ENCODE measurements around the gene TIGD4. TPM values are rescaled to one million over a fixed set of nuclear protein-coding genes. Genes with fewer than 3 reads are reported as not detected.

The TIGD4 gene
- total RNA-seq, 1 donor from 2014 or later: 0.83 TPM

DNA sequence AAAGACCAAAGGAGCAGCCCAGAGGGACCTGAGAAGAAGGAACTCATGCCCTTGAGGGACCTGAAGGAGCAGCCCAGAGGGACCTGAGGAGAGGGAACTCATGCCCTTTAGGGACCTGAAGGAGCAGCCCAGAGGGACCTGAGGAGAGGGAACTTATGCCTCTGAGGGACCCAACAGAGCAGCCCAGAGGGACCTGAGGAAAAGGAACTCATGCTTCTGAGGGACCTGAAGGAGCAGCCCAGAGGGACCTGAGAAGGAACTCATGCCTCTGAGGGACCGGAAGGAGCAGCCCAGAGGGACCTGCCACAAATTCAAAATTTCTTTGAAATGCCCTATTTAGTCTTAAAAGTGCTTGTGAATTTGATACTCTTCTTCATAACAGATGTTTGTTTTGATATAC is 51.2 kb downstream of the TIGD4 start:
- H3K4me1 Mint-ChIP-seq (ENCODE audit: low read depth, unreplicated experiment): no peaks in the 10 kb centered on the region
- TF ChIP-seq, protein P1, sequence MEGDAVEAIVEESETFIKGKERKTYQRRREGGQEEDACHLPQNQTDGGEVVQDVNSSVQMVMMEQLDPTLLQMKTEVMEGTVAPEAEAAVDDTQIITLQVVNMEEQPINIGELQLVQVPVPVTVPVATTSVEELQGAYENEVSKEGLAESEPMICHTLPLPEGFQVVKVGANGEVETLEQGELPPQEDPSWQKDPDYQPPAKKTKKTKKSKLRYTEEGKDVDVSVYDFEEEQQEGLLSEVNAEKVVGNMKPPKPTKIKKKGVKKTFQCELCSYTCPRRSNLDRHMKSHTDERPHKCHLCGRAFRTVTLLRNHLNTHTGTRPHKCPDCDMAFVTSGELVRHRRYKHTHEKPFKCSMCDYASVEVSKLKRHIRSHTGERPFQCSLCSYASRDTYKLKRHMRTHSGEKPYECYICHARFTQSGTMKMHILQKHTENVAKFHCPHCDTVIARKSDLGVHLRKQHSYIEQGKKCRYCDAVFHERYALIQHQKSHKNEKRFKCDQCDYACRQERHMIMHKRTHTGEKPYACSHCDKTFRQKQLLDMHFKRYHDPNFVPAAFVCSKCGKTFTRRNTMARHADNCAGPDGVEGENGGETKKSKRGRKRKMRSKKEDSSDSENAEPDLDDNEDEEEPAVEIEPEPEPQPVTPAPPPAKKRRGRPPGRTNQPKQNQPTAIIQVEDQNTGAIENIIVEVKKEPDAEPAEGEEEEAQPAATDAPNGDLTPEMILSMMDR (IDR thresholded peaks at IDR 0.05; ENCODE audit: partially characterized antibody, unreplicated experiment): no peak
- H3K4me3 Mint-ChIP-seq (ENCODE audit: unreplicated experiment): no peak overlapping the region
- H3K9me3 Mint-ChIP-seq (ENCODE audit: unreplicated experiment): peaks cover 3% of the 10 kb centered on the region
- no peaks in the 10 kb centered on the region for H3K27me3 Mint-ChIP-seq (ENCODE audit: unreplicated experiment)
- no peaks in the 10 kb centered on the region for H3K36me3 Mint-ChIP-seq (ENCODE audit: unreplicated experiment)
- no peak for DNase-seq
- no peak overlapping the region for H3K27ac Mint-ChIP-seq (ENCODE audit: unreplicated experiment)

DNA sequence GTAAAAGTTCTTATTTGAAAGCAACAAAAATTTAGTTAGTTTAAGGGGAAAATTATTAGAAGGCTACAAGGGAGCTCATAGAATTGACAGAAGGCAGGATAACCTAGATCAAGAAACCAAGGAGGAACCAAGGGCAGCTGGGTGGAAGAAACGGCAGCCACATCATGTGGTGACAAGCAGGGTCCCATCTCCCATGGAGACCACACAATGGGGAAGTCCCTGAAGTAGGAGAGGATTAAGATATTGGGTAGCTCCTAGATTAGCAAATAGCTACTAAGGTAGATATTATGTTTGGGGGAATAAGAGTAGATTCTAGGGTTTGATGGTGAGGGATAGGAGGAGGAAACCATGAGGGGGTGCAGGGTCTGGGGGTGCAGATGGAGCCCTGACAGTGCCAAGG is 51.7 kb downstream of the TIGD4 start:
- H3K27ac Mint-ChIP-seq (ENCODE audit: unreplicated experiment): no peak overlapping the region
- TF ChIP-seq, protein P1 (IDR thresholded peaks at IDR 0.05; ENCODE audit: partially characterized antibody, unreplicated experiment): no peak
- H3K27me3 Mint-ChIP-seq (ENCODE audit: unreplicated experiment): no peaks in the 10 kb centered on the region
- no peaks in the 10 kb centered on the region for H3K4me1 Mint-ChIP-seq (ENCODE audit: low read depth, unreplicated experiment)
- no peak overlapping the region for H3K4me3 Mint-ChIP-seq (ENCODE audit: unreplicated experiment)
- H3K36me3 Mint-ChIP-seq (ENCODE audit: unreplicated experiment): no peaks in the 10 kb centered on the region
- no peak for DNase-seq
- peaks cover 5% of the 10 kb centered on the region for H3K9me3 Mint-ChIP-seq (ENCODE audit: unreplicated experiment)

DNA sequence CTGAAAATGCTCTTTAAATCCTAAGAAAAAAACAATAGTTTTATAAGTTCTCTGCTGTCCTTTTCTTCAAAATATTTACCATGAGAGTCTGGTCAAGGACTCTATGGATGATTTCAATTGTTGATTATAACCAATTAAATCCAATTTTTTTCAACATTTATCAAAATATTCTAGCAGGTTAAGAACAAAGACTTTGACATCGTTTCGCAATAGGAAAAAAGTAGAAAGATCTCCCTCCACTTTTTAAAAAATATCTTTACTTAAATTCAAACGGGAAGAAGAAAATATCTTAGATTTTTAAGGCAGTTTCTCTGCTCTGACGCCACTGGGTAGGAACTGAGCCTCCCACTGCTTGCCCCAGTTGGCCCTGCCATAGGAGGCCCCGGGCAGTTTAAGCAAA is 55.0 kb downstream of the TIGD4 start:
- no peaks in the 10 kb centered on the region for H3K36me3 Mint-ChIP-seq (ENCODE audit: unreplicated experiment)
- TF ChIP-seq, protein P1 (IDR thresholded peaks at IDR 0.05; ENCODE audit: partially characterized antibody, unreplicated experiment): no peak
- H3K27ac Mint-ChIP-seq (ENCODE audit: unreplicated experiment): no peak overlapping the region
- H3K27me3 Mint-ChIP-seq (ENCODE audit: unreplicated experiment): no peaks in the 10 kb centered on the region
- H3K4me1 Mint-ChIP-seq (ENCODE audit: low read depth, unreplicated experiment): no peaks in the 10 kb centered on the region
- H3K4me3 Mint-ChIP-seq (ENCODE audit: unreplicated experiment): no peak overlapping the region
- DNase-seq: no peak
- peaks cover 5% of the 10 kb centered on the region for H3K9me3 Mint-ChIP-seq (ENCODE audit: unreplicated experiment)

DNA sequence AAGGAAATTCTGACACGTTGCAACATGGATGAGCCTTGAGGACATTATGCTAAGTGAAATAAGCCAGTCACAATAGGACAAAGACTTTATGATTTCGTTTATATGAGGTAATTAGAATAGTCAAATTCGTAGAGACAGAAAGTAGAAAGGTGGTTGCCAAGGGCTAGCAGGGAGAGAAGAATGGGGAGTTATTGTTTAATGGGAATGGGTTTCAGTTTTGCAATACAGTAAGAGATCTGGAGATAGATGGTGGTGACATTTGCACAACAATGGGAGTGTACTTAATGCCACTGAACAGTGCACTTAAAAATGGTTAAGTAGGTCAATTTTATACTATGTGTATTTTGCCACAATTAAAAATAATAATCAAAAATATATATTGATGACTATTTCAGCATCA is 56.3 kb downstream of the TIGD4 start:
- Mint-ChIP-seq H3K4me3 (ENCODE audit: unreplicated experiment) (no peak overlapping the region), H3K9me3 (ENCODE audit: unreplicated experiment) (peaks cover 5% of the 10 kb centered on the region), H3K27me3 (ENCODE audit: unreplicated experiment) (no peaks in the 10 kb centered on the region), H3K4me1 (ENCODE audit: low read depth, unreplicated experiment) (no peaks in the 10 kb centered on the region), H3K36me3 (ENCODE audit: unreplicated experiment) (no peaks in the 10 kb centered on the region), H3K27ac (ENCODE audit: unreplicated experiment) (no peak overlapping the region)
- TF ChIP-seq, protein P1 (IDR thresholded peaks at IDR 0.05; ENCODE audit: partially characterized antibody, unreplicated experiment): no peak
- DNase-seq: no peak

DNA sequence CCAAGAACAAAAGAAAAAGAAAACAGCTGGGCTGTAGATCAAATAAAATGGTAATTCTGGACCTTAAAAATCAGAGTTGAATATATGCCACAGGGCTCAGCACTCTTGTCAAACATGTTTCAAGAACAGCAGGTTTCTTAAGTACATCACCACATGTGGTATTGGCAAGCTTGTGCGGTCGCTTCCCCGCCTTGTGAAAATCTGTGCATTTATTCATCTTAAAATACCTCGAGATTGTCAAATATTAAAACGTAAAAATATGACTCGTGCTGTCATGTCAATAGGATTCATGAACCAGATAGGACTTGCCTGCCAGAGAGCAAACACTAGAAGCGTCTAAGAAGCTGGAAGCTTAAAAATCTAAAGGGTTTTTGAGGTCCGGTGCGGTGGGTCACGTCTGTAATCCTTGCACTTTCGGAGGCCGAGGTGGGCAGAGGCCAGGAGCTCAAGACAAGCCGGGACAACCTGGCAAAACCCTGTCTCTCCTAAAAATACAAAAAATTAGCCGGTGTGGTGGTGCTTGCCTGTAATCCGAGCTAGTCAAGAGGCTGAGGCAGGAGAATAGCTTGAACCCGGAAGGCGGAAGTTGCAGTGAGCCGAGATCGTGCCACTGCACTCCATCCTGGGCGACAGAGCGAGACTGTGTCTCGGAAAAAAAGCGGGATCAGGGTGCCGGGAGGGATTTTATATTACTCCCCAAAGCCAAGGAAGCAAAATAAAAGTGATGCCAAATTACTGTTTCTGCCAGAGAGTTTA is 59.6 kb downstream of the TIGD4 start:
- Mint-ChIP-seq H3K36me3 (ENCODE audit: unreplicated experiment) (peaks cover 4% of the 10 kb centered on the region), H3K4me3 (ENCODE audit: unreplicated experiment) (no peak overlapping the region), H3K27ac (ENCODE audit: unreplicated experiment) (no peak overlapping the region), H3K27me3 (ENCODE audit: unreplicated experiment) (no peaks in the 10 kb centered on the region), H3K4me1 (ENCODE audit: low read depth, unreplicated experiment) (no peaks in the 10 kb centered on the region), H3K9me3 (ENCODE audit: unreplicated experiment) (peaks cover 2% of the 10 kb centered on the region)
- no peak for DNase-seq
- TF ChIP-seq, protein P1 (IDR thresholded peaks at IDR 0.05; ENCODE audit: partially characterized antibody, unreplicated experiment): no peak

Measured in glutamatergic neuron (in vitro differentiated cells).